Large intestine (tissue), 12 donors: ENCODE results near the gene HAUS2. TPM values are rescaled to one million over a fixed set of nuclear protein-coding genes. Genes with fewer than 3 reads are reported as not detected.

Source experiments
- DNase-seq, 2 donors: peaks; one replicate each; pipeline versions ENCODE4 v3.0.0 to v3.0.0-alpha.2; 2013
- H3K27ac ChIP-seq: one replicate; pipeline ENCODE4 v1.5.1; 2013; ENCODE audit warnings: low read length
- H3K27me3 ChIP-seq: 2 replicates; pipeline ENCODE4 v1.6.1; 2013; ENCODE audit warnings: low read length; ENCODE audit not compliant: control insufficient read depth, insufficient read depth
- H3K36me3 ChIP-seq: 2 replicates; pipeline ENCODE4 v1.6.1; 2013; ENCODE audit warnings: low read length; ENCODE audit not compliant: control insufficient read depth, insufficient read depth
- H3K4me1 ChIP-seq: one replicate; pipeline ENCODE4 v1.6.1; 2013; ENCODE audit warnings: low read length; ENCODE audit not compliant: control insufficient read depth, insufficient read depth
- H3K4me3 ChIP-seq: one replicate; pipeline ENCODE4 v1.5.1; 2013; ENCODE audit warnings: low read length
- H3K9me3 ChIP-seq: one replicate; pipeline ENCODE4 v1.6.1; 2013; ENCODE audit warnings: mild to moderate bottlenecking, low read depth, low read length, moderate library complexity; ENCODE audit not compliant: control insufficient read depth
- WGBS: methylation state at CpG from one replicate; pipeline ENCODE4 v1.1.5; 2013; ENCODE audit warnings: low lambda C conversion rate; ENCODE audit not compliant: insufficient coverage; 5-methylcytosine and 5-hydroxymethylcytosine counted together
- long read RNA-seq, 11 donors: transcript quantifications; one replicate each; lab custom pipeline, GENCODE V29; 2026
- polyA plus RNA-seq: library from polyadenylated mRNA; unstranded; fragments of 120-200 nt; gene quantifications from one replicate; pipeline ENCODE4 v1.2.1, GENCODE V29; 2013

Gene HAUS2
- polyA plus RNA-seq: 16.5 TPM
- long read RNA-seq, donor 1, partial matches to known transcripts: 0 of 3 reads
- long read RNA-seq, donor 1, other reads (novel, unspliced or antisense): 0 of 3 reads
- long read RNA-seq, donor 2, partial matches to known transcripts: 0 of 6 reads
- long read RNA-seq, donor 2, other reads (novel, unspliced or antisense): 0 of 6 reads
- long read RNA-seq, donor 3: 0 reads
- long read RNA-seq, donor 4, partial matches to known transcripts: 5 of 6 reads
- long read RNA-seq, donor 4, other reads (novel, unspliced or antisense): 0 of 6 reads
- long read RNA-seq, donor 5, partial matches to known transcripts: 0 of 1 reads
- long read RNA-seq, donor 5, other reads (novel, unspliced or antisense): 0 of 1 reads
- long read RNA-seq, donor 6, partial matches to known transcripts: 0 of 7 reads
- long read RNA-seq, donor 6, other reads (novel, unspliced or antisense): 0 of 7 reads
- long read RNA-seq, donor 7, partial matches to known transcripts: 0 of 3 reads
- long read RNA-seq, donor 7, other reads (novel, unspliced or antisense): 0 of 3 reads
- long read RNA-seq, donor 8, partial matches to known transcripts: 6 of 13 reads
- long read RNA-seq, donor 8, other reads (novel, unspliced or antisense): 0 of 13 reads
- long read RNA-seq, donor 9, partial matches to known transcripts: 0 of 1 reads
- long read RNA-seq, donor 9, other reads (novel, unspliced or antisense): 0 of 1 reads
- long read RNA-seq, donor 10, partial matches to known transcripts: 0 of 6 reads
- long read RNA-seq, donor 10, other reads (novel, unspliced or antisense): 0 of 6 reads
- long read RNA-seq, donor 11, partial matches to known transcripts: 0 of 2 reads
- long read RNA-seq, donor 11, other reads (novel, unspliced or antisense): 0 of 2 reads

GRCh38 chr15:42548249-42549031, at the start of gene HAUS2, which contains the start of gene LRRC57:
TSS of gene HAUS2 (plus strand) at chr15:42548838. CDS start at chr15:42548873, 35 bp downstream.
TSS of gene LRRC57 (minus strand) at chr15:42548793. CDS start at chr15:42548434, 359 bp downstream.
- Histone ChIP-seq H3K27me3 (no peaks in the 10 kb centered on the region), H3K4me3 (peak within 1 kb of the TSS; percentile 97), H3K36me3 (peaks cover 17% of the 10 kb centered on the region), H3K4me1 (peaks cover 7% of the 10 kb centered on the region), H3K9me3 (no peaks in the 10 kb centered on the region), H3K27ac (peak within 1 kb of the TSS; percentile 85)
- whole genome bisulfite sequencing: no CpG with 5 or more reads among the region's 71 CpGs
- DNase-seq: peak; percentile 89 to 95

DNA sequence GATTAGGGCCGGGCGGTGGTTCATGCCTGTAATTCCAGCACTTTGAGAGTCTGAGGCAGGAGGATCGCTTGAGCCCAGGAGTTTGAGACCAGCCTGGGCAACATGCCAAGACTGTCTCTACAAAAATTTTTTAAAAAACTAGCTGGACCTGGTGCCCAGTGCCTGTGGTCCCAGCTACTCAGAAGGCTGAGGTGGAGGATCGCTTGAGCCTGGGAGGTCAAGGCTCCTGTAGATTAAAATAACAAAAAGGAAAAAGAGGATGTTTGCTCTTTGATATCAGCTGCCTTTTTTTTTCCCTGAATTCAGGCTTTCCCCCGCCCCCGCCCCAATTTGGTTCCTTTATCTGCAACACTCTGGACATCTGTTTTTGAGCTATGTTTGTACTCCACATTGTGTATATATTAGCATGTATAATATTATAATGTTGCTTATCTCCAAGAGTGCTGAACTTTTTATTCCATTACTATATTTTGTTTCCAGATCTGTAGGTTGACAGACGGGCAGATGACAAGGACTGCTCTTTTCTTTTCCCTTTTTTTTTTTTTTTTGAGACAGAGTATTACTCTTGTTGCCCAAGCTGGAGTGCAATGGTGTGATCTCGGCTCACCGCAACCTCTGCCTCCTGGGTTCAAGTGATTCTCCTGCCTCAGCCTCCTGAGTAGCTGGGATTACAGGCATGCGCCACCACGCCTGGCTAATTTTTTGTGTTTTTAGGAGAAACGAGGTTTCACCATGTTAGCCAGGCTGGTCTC, 48.6 kb upstream of the HAUS2 start:
- peaks cover 4% of the 10 kb centered on the region for H3K36me3 ChIP-seq
- DNase-seq: no peak
- no peaks in the 10 kb centered on the region for H3K27me3 ChIP-seq
- no peaks in the 10 kb centered on the region for H3K9me3 ChIP-seq
- no peak overlapping the region for H3K4me3 ChIP-seq
- peaks cover 32% of the 10 kb centered on the region for H3K4me1 ChIP-seq
- WGBS: 100% methylated on average over 1 of the region's 12 CpGs
- H3K27ac ChIP-seq: peak overlapping the region; percentile 87

DNA sequence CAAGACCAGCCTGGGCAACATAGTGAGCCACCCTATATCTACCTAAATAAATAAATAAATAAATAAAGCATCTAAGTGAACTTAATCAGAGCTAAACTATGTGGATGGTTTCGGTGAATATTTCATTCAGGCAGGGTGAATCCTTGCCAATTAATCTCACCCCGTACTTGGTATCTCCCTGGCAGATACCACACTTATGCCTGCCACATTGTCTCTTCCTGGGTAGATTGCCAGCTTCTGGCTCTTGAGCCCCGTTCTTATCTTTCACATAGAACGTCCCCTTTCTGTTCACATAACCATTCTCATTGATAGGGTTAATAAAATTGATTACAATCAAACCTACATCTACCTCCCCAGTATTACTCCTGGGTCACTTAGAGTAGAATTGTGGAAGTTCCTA, 46.2 kb upstream of the HAUS2 start:
- 83% methylated on average over 1 of the region's 4 CpGs for WGBS
- Histone ChIP-seq H3K36me3 (peaks cover 4% of the 10 kb centered on the region), H3K27ac (no peak overlapping the region), H3K9me3 (no peaks in the 10 kb centered on the region), H3K4me1 (peaks cover 28% of the 10 kb centered on the region), H3K4me3 (no peak overlapping the region), H3K27me3 (no peaks in the 10 kb centered on the region)
- DNase-seq: no peak

DNA sequence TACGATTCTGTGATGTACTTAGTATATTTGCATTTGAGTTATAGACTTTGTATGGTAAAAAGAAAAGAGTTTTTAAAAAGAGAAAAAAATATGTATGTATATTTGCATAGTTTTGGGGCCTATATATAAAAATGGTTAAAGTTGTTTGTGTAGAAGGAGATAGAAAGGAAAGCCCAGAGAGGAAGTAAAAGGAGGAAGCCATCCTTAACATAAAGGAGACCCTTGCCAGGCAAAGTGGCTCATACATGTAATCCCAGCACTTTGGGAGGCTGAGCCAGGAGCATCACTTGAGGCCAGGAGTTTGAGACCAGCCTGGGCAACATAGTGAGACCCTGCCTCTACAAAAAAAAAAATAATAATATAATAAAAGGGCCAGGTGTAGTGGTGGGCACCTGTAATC, 44.8 kb upstream of the HAUS2 start:
- Histone ChIP-seq H3K27ac (no peak overlapping the region), H3K4me1 (peaks cover 18% of the 10 kb centered on the region), H3K36me3 (peaks cover 4% of the 10 kb centered on the region), H3K9me3 (no peaks in the 10 kb centered on the region), H3K27me3 (no peaks in the 10 kb centered on the region), H3K4me3 (no peak overlapping the region)
- DNase-seq: no peak
- 100% methylated on average over 1 of the region's 1 CpG for WGBS

DNA sequence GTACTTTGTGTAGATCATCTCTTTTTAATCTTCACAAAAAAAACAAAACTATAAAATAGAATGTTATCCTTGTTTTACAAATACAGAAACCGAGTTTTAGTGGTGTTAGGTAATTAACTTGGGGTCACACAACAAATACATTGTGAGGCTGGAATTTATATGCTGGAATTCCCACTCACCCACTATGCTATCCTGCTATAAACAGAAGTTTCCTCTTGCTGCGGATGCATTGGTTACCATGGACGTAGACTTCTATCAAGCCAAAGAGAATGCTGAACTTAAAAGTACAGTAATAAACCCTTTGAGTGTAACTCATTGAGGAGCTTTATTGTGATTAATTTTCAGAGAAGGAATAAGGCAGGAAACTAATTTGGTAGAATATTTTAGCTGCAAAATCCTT, 44.0 kb upstream of the HAUS2 start:
- peaks cover 10% of the 10 kb centered on the region for H3K4me1 ChIP-seq
- no peaks in the 10 kb centered on the region for H3K9me3 ChIP-seq
- DNase-seq: no peak
- no peak overlapping the region for H3K4me3 ChIP-seq
- peaks cover 4% of the 10 kb centered on the region for H3K36me3 ChIP-seq
- H3K27me3 ChIP-seq: no peaks in the 10 kb centered on the region
- 72% methylated on average over 2 of the region's 3 CpGs for WGBS
- peak overlapping the region; percentile 73 for H3K27ac ChIP-seq

GRCh38 chr15:42507514-42507913, 41.1 kb upstream of the HAUS2 start:
- H3K4me1 ChIP-seq: peaks cover 3% of the 10 kb centered on the region
- H3K27me3 ChIP-seq: no peaks in the 10 kb centered on the region
- H3K36me3 ChIP-seq: peaks cover 5% of the 10 kb centered on the region
- no peak overlapping the region for H3K27ac ChIP-seq
- H3K4me3 ChIP-seq: no peak overlapping the region
- H3K9me3 ChIP-seq: no peaks in the 10 kb centered on the region
- DNase-seq: no peak
- no CpG with 5 or more reads among the region's 4 CpGs for WGBS

DNA sequence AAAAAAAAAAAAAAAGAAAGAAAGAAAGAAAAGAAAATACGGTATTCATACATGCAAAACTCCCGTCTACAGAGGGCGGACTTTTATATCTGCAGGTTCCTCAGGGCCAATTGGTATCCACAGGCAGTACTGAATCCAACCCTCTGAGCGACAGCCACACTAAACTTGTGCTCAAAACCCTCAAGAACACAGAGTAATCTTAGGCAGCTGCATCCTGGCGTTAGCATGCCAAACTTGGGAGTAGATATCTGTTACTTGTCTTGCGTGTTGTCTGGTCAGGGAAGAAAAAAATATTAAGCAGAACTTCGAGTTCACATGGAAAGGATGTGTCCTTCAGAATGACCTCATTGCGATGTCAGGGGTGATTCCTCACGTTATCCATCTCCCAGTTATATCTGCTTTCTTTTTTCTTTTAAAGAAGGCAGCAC, 40.4 kb upstream of the HAUS2 start:
- Histone ChIP-seq H3K36me3 (peaks cover 9% of the 10 kb centered on the region), H3K4me1 (peaks cover 3% of the 10 kb centered on the region), H3K9me3 (no peaks in the 10 kb centered on the region), H3K4me3 (no peak overlapping the region), H3K27me3 (no peaks in the 10 kb centered on the region), H3K27ac (no peak overlapping the region)
- 80% methylated on average over 4 of the region's 9 CpGs for WGBS
- DNase-seq: no peak

- peak overlapping the region; percentile 41 for H3K27ac ChIP-seq
- 67% methylated on average over 1 of the region's 4 CpGs for WGBS
- H3K4me3 ChIP-seq: no peak overlapping the region
- no peaks in the 10 kb centered on the region for H3K4me1 ChIP-seq
- H3K9me3 ChIP-seq: no peaks in the 10 kb centered on the region
- H3K36me3 ChIP-seq: peaks cover 26% of the 10 kb centered on the region
- no peak for DNase-seq
- H3K27me3 ChIP-seq: no peaks in the 10 kb centered on the region
Observed at GRCh38 chr15:42510258-42511006, 38.2 kb upstream of the HAUS2 start.

DNA sequence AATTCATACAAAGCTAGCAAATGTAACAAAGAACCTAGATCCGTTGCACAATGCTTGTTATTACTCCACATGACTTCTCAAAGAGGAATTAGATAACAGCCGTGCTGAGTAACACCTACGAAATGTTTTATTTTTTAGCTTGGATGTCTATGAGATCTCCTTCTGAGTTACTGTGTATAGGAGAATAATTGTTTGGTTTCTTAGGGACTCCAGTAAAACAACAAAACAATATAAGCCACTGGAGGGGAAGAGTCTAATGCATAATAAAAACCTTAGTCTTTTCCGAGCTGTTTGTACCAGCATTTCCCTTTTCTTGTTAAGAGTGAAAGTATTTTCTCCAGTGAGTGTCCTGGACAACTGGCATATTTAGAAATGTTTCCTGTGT, 37.6 kb upstream of the HAUS2 start:
- Histone ChIP-seq H3K36me3 (peaks cover 31% of the 10 kb centered on the region), H3K27ac (peak overlapping the region; percentile 41), H3K27me3 (no peaks in the 10 kb centered on the region), H3K4me1 (no peaks in the 10 kb centered on the region), H3K9me3 (no peaks in the 10 kb centered on the region), H3K4me3 (no peak overlapping the region)
- DNase-seq: peak; percentile 32 to 55
- 50% methylated on average over 1 of the region's 4 CpGs for WGBS
